Inferior parietal cortex (tissue), 1 donor: ENCODE results near the gene CENPC.
"Not testable (repeated sequence)": the region's sequence is repeated elsewhere in the genome, so short reads cannot be mapped to it uniquely, and the experiment has no call there.

ENCODE experiments used
- DNase-seq: peaks from one replicate; pipeline ENCODE4 v3.0.0-alpha.2; 2016; ENCODE audit errors: extremely low spot score

Gene CENPC

DNA sequence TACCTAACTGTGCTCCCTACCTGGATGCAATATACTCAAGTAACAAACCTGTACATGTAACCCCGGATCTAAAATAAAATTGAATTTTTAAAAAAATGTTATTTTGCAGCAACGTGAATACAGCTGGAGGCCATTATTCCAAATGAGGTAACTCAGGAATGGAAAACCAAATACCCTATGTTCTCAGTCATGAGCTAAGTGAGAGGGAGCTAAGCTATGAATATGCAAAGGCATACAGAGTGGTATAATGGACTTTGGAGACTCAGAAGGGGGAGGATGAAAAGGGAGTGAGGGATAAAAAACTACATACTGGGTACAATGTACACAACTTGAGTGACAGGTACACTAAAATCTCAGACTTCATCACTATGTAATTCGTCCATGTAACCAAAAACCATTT, 78.6 kb downstream of the CENPC start:
- no peak for DNase-seq

DNA sequence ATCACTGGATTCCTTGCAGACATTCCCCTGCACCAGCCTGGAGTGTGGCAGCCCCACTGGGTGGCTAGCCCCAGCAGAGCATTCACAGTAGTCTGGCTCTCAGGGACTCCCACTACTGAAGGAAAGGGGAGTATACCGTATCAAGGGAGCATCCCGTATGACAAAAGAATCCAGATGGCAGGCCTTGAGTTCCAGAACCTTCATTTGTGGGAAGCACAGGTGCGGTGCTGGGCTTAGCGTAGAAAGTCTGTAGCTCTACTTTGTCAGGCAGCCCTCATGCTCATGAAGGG, 79.6 kb downstream of the CENPC start:
- DNase-seq, result no peak

DNA sequence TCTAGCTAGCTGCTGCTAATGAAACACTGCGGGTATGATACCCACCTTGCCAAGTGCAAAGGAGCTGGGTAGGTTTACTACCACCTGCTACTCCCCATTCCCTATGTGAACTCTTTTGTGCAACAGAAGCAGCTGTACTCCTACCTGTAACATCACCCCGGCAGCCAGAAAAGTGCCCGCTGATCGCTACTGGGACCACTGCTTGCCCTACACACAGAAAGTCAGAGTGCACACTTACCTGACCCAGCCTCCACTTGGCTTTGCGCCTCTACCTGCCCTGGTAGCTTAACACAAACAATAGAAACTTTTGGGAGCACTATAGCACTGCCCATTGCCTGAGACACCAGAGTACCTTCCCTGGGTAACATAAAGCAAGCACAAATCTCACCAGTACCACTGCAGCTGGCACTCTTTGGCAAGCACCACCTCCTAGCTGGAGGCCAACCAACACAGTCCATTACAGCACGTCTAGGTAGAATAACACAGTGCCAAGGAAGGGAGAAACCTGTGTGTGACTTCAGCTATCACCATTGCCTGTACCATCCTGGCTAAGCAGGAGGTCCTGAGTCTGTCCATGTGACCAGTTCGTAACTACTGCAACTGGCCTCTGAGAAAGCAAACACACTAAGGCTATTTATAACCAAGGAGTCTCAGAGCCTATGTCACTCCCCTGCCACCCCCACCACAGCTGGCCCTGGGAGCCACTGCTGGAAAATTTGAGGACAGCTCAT, 80.1 kb downstream of the CENPC start:
- DNase-seq, result no peak

DNA sequence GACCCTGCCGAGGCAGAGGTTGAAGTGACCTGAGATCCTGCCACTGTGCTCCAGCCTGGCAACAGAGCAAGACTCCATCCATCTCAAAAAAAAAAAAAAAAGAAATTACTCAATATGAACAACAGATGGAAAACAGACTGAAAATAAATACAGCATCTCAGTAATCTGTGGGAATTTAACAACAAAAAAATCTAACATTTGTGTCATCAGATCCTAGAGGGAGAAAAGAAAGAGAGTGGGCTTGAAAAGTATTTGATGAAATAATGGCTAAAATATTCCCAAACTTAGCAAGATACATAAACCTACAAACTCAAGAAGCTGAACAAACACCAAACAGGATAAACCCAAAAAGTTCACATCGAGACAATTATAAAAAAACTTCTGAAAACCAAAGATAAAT, 84.7 kb downstream of the CENPC start:
- DNase-seq, result no peak

DNA sequence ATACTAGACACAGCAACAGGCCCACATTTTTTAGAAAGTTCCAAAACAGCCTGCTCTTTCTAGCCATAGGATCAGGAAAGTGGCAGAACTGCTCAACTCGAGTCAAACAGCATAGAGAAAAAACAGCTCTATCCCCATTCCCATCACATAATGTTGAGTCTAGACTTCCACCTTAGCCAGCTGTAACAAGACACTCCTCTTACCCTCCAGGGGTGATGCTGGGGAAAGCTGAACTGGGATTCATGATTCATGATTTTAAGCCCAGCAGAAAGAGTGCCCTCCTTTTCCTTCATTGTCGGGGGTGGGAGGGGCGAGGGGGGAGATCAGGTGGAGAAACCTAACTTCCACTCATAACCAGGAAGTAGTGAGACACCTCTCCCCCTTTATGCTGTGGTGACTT, 86.1 kb downstream of the CENPC start:
- no peak for DNase-seq

DNA sequence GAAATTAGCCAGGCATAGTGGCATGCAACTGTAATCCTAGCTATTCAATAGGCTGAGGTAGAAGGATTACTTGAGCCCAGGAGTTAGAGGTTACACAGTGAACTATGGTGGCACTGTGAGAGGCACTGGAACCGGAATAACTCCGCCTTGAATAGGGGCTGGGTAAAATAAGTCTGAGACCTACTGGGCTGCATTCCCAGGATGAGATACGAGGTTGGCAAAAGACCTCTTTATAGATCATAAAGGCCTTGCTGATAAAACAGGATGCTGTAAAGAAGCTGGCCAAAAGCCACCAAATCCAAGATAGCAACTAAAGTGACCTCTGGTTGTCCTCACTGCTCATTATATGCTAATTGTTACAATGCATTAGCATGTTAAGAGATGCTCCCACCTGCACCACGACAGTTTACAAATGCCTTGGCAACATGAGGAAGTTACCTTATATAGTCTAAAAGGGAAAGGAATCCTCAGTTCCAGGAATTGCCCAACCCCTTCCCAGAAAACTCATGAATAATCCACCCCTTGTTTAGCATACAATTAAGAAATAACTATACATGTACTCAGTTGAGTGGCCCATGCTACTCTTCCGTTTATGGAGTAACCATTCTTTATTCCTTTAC, 88.6 kb downstream of the CENPC start:
- DNase-seq, result no peak

DNA sequence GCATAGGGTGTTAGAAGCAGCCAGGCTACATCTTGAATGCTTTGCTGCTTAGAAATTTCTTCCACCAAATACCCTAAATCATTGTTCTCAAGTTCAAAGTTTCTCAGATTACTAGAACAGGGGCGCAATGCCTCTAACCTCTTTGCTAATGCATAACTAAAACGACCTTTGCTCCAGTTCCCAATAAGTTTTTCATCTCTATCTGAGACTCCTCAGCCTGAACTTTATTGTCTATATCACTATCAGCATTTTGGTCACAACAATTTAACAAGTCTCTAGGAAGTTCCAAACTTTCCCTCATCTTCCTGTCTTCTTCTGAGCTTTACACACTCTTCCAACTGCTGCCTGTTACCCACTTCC, 92.5 kb downstream of the CENPC start:
- DNase-seq, result not testable (repeated sequence)

DNA sequence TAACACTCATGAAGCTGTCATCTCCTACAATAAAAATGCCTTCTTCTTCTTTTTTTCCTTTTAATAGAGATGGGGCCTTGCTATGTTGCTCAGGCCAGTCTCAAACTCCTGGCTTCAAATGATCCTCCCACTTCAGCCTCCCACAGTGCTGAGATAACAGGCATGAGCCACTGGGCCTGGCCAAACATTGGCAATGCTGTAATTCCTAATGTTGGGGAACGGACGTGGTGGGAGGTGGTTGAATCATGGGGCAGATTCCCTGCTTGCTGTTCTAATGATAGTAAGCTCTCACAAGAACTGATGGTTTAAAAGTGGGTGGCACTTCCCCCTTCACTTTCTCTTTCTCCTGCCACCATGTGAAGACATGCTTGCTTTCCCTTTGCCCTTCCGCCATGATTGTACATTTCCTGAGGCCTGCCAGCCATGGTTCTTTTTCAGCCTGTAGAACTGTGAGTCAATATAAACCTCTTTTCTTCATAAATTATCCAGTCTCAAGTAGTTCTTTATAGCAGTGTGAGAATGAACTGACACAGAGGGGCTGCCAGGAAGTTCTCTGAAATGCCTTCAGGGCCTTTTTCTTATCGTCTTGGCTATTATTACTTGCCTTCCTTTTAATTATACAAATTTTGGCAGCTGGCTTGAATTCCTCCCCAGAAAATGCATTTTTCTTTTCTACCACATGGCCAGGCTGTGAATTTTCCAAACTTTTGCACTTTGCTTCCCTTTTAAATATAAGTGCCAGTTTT, 93.0 kb downstream of the CENPC start:
- no peak for DNase-seq

DNA sequence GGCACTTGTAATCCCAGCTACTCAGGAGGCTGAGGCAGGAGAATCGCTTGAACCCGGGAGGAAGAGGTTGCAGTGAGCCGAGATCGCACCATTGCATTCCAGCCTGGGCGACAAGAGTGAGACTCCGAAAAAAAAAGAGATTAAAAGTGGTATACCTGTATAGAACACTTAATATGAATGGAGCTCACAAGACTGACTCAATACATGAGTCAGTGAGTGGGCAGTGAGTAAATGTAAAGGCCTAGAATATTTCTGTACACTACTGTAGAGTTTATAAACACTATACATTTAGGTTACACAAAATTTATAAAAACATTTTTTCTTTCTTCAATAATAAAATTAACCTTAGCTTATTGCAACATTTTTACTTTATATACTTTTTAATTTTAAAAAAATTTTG, 93.8 kb downstream of the CENPC start:
- DNase-seq, result no peak

DNA sequence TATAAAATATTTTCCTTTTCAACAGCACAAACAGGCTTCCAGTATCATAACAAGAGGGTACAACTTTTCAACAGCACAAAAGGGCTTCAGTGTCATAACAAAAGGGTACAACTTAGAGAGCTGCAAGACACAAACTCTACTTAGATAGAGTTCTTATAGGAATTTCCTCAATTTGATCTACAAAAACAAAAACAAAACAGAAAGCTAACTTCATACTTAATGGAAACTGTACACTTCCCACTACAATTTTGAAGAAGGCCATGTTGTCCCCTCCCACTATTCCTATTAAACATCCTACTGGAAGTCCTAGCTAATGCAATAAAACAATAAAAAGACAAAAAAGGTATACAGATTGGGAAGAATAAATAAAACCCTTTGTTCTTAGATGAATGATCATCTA, 96.7 kb downstream of the CENPC start:
- no peak for DNase-seq

DNA sequence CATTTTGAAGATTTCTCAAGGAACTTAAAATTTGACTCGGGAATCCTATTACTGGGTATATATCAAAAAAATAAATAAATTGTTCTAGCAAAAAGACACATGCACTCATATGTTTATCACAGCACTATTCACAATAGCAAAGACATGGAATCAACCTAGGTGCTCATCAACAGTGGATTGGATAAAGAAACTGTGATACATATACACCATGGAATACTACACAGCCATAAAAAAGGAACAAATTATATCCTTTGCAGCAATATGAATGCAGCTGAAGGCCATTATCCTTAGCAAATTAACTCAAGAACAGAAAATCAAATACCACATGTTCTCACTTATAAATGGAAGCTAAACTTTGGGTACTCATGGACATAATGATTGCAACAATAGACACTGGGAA, 97.4 kb downstream of the CENPC start:
- DNase-seq, result no peak

DNA sequence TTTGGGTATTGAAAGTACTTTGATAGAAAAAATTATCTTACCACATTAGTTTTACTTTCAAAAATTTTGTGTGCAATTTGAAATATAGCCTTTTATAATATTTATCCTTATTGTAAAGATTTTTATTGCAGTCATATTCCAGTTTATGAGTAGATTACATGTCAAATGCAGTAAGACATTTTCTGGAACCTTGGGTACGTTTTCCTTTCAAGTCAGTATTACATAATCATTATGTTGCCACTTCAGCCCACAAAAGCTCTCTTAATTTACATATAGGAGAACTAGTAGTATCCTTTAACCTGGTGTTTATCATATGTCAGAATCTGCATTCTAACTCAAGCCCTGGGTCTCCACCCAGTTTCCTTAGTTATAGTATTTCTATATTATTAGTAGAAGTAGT, 98.5 kb downstream of the CENPC start:
- DNase-seq, result no peak

DNA sequence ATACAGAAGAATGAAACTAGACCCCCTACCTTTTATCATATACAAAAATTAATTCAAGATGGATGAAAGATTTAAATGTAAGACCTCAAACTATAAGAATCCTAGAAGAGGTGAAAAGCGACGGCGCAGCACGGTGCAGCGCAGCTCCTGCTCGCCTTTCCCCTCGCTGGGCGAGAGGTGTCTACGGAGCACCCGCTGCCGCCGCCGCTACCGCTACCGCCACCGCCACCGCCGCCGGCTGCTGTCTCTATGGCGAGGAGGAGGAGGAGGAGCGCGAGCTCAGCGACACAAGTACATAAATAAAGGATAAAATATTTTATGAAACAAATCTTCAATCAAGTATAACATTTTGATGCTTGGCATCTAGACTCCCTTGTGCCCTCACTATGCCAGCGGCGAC, 99.4 kb downstream of the CENPC start:
- DNase-seq, result not testable (repeated sequence)

DNA sequence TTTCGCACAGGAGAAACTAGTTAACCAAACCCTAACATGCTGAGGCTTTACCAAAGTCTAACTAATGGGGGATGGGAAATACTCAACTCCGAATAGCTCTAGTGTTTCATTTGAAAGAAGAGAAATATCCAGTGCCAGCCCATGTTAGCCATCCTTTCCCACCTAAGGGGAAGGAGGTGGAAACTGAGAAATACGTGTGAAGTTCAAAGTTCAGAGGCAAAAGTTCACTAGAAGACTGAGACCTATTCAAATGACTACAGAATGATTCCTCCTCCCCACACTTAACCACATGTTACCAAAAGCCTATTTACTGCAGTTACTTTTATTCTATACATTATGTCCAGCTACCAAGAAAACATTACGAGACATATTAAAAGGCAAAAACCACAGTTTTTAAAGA, 106.3 kb downstream of the CENPC start:
- DNase-seq, result no peak

DNA sequence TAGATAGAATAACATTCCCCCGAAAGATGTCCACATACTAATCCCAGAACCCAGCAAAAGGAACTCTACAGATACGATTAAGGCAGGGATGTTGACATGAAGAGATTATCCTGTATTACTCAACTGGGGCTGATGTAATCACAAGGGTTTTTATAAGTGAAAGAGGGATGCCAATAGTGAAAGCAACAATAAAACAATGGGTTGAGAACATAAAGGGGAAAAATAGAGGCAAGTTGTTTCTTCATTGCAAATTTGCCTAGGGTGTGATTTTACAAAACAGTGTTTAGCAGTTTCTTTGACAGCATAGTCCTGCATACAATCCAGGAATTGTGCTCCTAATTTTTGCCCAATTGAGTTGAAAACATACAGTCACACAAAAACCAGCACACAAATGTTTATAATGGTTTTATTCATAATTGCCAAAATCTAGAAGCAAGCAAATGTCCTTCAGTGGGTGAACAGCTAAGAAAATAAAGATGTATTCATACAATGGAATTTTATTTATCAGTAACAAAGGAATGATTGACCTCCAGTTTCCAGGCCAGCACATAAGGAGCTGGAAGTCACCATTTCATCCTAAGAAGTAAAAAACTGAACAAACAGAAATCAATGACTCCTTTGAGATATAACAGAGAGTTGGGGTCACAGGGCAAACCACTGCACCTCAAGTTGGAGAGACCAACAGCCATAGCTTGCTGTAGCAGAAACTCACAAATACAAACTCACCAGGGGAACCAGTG, 107.2 kb downstream of the CENPC start:
- DNase-seq, result peak; percentile 22

DNA sequence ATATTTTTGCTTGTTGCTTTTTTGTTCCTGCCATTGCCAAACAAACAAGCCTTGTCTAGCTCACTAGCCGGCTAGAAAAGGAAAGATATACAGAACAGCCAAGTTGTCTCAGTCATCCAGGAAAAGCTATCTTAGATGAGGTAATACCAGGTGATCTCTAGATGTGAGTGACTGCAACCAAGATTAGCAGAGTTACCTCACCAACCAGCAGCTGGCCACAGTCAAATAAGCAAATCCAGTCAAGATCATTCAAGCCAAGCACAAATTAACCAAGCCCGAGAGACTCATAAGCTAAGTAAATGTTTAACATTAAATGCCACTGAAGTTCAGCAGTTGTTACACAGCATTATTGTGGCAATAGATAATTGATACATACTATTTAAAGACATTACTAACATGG, 108.6 kb downstream of the CENPC start:
- no peak for DNase-seq

DNA sequence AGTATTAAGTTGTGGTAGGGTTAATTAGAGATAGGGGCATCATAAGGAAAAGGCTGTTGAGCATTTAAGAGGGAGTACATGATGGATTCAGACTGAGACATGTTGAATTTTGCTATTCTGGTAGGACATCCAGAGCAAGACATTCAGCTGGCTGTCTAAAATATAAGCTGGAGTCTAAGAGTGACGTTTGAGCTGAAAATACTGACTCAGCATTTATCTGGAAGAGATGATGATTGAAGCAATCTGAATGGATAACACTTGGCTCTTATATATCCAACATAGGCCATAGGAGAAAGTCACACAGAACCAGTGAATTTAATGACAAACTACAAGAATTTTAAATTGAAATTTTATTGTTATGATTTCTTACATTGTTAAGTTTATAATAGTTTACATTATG, 114.3 kb downstream of the CENPC start:
- no peak for DNase-seq

DNA sequence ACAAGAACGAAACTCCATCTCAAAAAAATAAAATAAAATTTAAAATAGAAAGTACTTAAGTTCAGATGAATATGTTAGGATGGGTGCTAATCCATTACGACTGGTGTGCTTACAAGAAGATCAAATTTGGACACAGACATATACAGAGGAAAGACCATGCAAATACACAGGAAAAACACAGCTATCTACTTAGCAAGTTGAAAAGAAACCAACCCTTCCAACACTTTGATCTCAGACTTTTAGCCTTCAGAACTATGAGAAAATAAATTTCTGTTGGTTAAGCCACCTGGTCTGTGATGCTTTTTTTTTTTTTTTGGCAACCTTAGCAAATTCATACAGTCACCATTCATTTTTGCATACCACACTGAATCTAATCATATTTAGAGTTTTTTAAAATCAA, 116.5 kb downstream of the CENPC start:
- no peak for DNase-seq
